ENCODE data around the gene CDH18. TPM values are rescaled to one million over a fixed set of nuclear protein-coding genes. Genes with fewer than 3 reads are reported as not detected.

Gene CDH18
- polyA plus RNA-seq, 1 donor from 2014 or later: 5.6 TPM

GRCh38 chr5:19986031-19986619 is 1.9 kb downstream of the CDH18 start:
- H3K9ac ChIP-seq (ENCODE audit: low read length): no peak overlapping the region

GRCh38 chr5:19978476-19978875 is 9.5 kb downstream of the CDH18 start:
- no peak overlapping the region for H3K4me3 ChIP-seq (ENCODE audit: low read length)
- TF ChIP-seq TAF1 (IDR thresholded peaks at IDR 0.05; ENCODE audit: low read depth) (no peak), EP300 (conservative IDR thresholded peaks at IDR 0.05; ENCODE audit: poor library complexity, severe bottlenecking) (no peak), MXI1 (conservative IDR thresholded peaks at IDR 0.05; ENCODE audit: poor library complexity, severe bottlenecking) (no peak), EZH2 (IDR thresholded peaks at IDR 0.05; ENCODE audit: borderline replicate concordance, insufficient read depth, low read length, poor library complexity, severe bottlenecking) (no peak), POLR2AphosphoS5 (IDR thresholded peaks at IDR 0.05) (no peak), REST (IDR thresholded peaks at IDR 0.05; ENCODE audit: borderline replicate concordance) (no peak), CTCF (IDR thresholded peaks at IDR 0.05; ENCODE audit: poor library complexity, severe bottlenecking) (no peak)
- H2AFZ ChIP-seq (ENCODE audit: low read depth, low read length): no peak overlapping the region
- no peaks in the 10 kb centered on the region for H3K79me2 ChIP-seq (replicated peaks; ENCODE audit: insufficient read depth, low read length)
- no peaks in the 10 kb centered on the region for H4K20me1 ChIP-seq (ENCODE audit: insufficient read depth)
- no peak overlapping the region for H3K9ac ChIP-seq (ENCODE audit: low read length)
- H3F3A ChIP-seq (ENCODE audit: insufficient read depth, low read length, poor library complexity, severe bottlenecking): no peaks in the 10 kb centered on the region
- no peaks in the 10 kb centered on the region for H3K27me3 ChIP-seq (ENCODE audit: insufficient read depth, low read depth, low read length)
- H3K27ac ChIP-seq (ENCODE audit: low read length): no peak overlapping the region
- no peak overlapping the region for H3K4me2 ChIP-seq (ENCODE audit: low read length)
- no peaks in the 10 kb centered on the region for H3K36me3 ChIP-seq (ENCODE audit: insufficient read depth, low read length)
- no peaks in the 10 kb centered on the region for H3K9me3 ChIP-seq (ENCODE audit: low read length)
- no peaks in the 10 kb centered on the region for H3K9me2 ChIP-seq (ENCODE audit: insufficient read depth, low read length)

More at GRCh38 chr5:19986031-19986619, 1.9 kb downstream of the CDH18 start:
- H2AFZ ChIP-seq (ENCODE audit: low read depth, low read length): no peak overlapping the region
- TF ChIP-seq REST (IDR thresholded peaks at IDR 0.05; ENCODE audit: borderline replicate concordance) (no peak), CTCF (IDR thresholded peaks at IDR 0.05; ENCODE audit: poor library complexity, severe bottlenecking) (no peak), EP300 (conservative IDR thresholded peaks at IDR 0.05; ENCODE audit: poor library complexity, severe bottlenecking) (no peak), SMC3 (conservative IDR thresholded peaks at IDR 0.05; ENCODE audit: poor library complexity) (no peak)
- no peak overlapping the region for H3K4me2 ChIP-seq (ENCODE audit: low read length)
- no peaks in the 10 kb centered on the region for H3F3A ChIP-seq (ENCODE audit: insufficient read depth, low read length, poor library complexity, severe bottlenecking)
- no peak overlapping the region for H3K27ac ChIP-seq (ENCODE audit: low read length)
- peaks cover 4% of the 10 kb centered on the region for H3K27me3 ChIP-seq (ENCODE audit: insufficient read depth, low read depth, low read length)
- no peaks in the 10 kb centered on the region for H3K9me3 ChIP-seq (ENCODE audit: low read length)
- no peaks in the 10 kb centered on the region for H4K20me1 ChIP-seq (ENCODE audit: insufficient read depth)
- H3K36me3 ChIP-seq (ENCODE audit: insufficient read depth, low read length): no peaks in the 10 kb centered on the region
- no peak overlapping the region for H3K4me3 ChIP-seq (ENCODE audit: low read length)
- no peaks in the 10 kb centered on the region for H3K79me2 ChIP-seq (replicated peaks; ENCODE audit: insufficient read depth, low read length)
- no peaks in the 10 kb centered on the region for H3K9me2 ChIP-seq (ENCODE audit: insufficient read depth, low read length)

All from neural cell (in vitro differentiated cells).